HL-60/S4 treated with retinoic acid at 250 ng/mL for 4 days and 3 days (cell line): ENCODE measurements around the gene CSTF2.
"Not testable (repeated sequence)": the region's sequence is repeated elsewhere in the genome, so short reads cannot be mapped to it uniquely, and the experiment has no call there.

Experiments
- in situ Hi-C: fragments of 300-500 bp; cut with MboI; formaldehyde crosslinking; loops from 2 replicates; pipeline ENCODE4 v1.7.0; 2022; ENCODE audit warnings: low sequenced_read_pairs

The CSTF2 gene

GRCh38 chrX:100819837-100820666, at the start of gene CSTF2:
Gene CSTF2 (plus strand): TSS chrX:100820391. CDS start chrX:100820417, 26 bp downstream.
- in situ Hi-C loops: no loop called here

GRCh38 chrX:100796371-100796770, 23.8 kb upstream of the CSTF2 start:
- in situ Hi-C loops: not testable (repeated sequence)

- in situ Hi-C loops: no loop called here
Measured at GRCh38 chrX:100797359-100797758, 22.8 kb upstream of the CSTF2 start.

GRCh38 chrX:100798484-100799214, 21.5 kb upstream of the CSTF2 start:
- in situ Hi-C loops: no loop called here

- in situ Hi-C loops: no loop called here
Measured at GRCh38 chrX:100802843-100803242, 17.3 kb upstream of the CSTF2 start.

- in situ Hi-C loops: no loop called here
Measured at GRCh38 chrX:100804780-100805179, 15.4 kb upstream of the CSTF2 start.

- in situ Hi-C loops: not testable (repeated sequence)
Measured at GRCh38 chrX:100808265-100808664, 11.9 kb upstream of the CSTF2 start.

- in situ Hi-C loops: no loop called here
Measured at GRCh38 chrX:100812216-100813158, 7.7 kb upstream of the CSTF2 start.

GRCh38 chrX:100817340-100817739, 2.9 kb upstream of the CSTF2 start:
- in situ Hi-C loops: no loop called here

GRCh38 chrX:100819534-100819836, 706 bp upstream of the CSTF2 start:
- in situ Hi-C loops: no loop called here

- in situ Hi-C loops: no loop called here
Measured at GRCh38 chrX:100829730-100830129, 9.5 kb downstream of the CSTF2 start.

GRCh38 chrX:100830143-100830542, 10.0 kb downstream of the CSTF2 start:
- in situ Hi-C loops: no loop called here

GRCh38 chrX:100830547-100830946, 10.4 kb downstream of the CSTF2 start:
- in situ Hi-C loops: no loop called here

- in situ Hi-C loops: no loop called here
Measured at GRCh38 chrX:100831219-100831946, 11.2 kb downstream of the CSTF2 start.

- in situ Hi-C loops: no loop called here
Measured at GRCh38 chrX:100850317-100850716, 30.1 kb downstream of the CSTF2 start.

- in situ Hi-C loops: no loop called here
Measured at GRCh38 chrX:100852810-100853209, 32.6 kb downstream of the CSTF2 start.

- in situ Hi-C loops: no loop called here
Measured at GRCh38 chrX:100863326-100863864, 43.2 kb downstream of the CSTF2 start.

- in situ Hi-C loops: no loop called here
Measured at GRCh38 chrX:100864657-100865391, 44.6 kb downstream of the CSTF2 start.

GRCh38 chrX:100868273-100868672, 48.1 kb downstream of the CSTF2 start:
- in situ Hi-C loops: no loop called here

- in situ Hi-C loops: no loop called here
Measured at GRCh38 chrX:100870527-100870926, 50.3 kb downstream of the CSTF2 start.
